ENCODE data around the gene MAP3K9. TPM values are rescaled to one million over a fixed set of nuclear protein-coding genes. Genes with fewer than 3 reads are reported as not detected.

Gene MAP3K9
- total and polyA plus RNA-seq, 3 experiments from 2014 or later, result 1.9 to 4.7 (median 4.0) TPM

DNA sequence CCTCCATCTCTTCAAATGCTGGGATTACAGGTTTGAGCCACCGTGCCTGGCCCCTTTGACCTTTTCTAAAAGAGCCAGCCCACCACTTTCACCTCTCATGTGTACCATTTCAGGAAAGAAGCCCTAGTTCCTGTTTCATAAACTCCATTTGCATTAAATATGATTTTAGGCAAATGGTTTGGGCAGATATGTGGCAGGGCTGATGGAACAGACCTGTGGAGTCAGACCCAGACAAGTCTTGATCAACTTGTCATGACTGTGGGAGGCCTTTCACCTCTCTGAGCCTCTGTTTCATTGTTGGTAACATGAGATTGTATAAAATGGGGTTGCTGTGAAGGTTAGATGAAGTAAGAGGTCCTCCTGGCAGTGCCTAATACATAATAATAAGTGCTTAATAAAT is 5.2 kb upstream of the MAP3K9 start:
- Histone ChIP-seq H3K9me3 (ENCODE audit: low read length) (no peaks in the 10 kb centered on the region), H3K27ac (ENCODE audit: low read depth, low read length) (no peak overlapping the region), H3K27me3 (ENCODE audit: insufficient read depth, low read length, poor library complexity, severe bottlenecking) (no peaks in the 10 kb centered on the region), H3K36me3 (ENCODE audit: insufficient read depth, low read length) (no peaks in the 10 kb centered on the region), H3K4me3 (ENCODE audit: low read length) (no peak overlapping the region), H3K4me1 (ENCODE audit: insufficient read depth, low read length) (peaks cover 17% of the 10 kb centered on the region)
- Mint-ChIP-seq H3K27me3 (no peaks in the 10 kb centered on the region), H3K36me3 (no peaks in the 10 kb centered on the region), H3K4me1 (peaks cover 7 to 14% (median 8%) of the 10 kb centered on the region in 3 donors), H3K9me3 (no peaks in the 10 kb centered on the region), H3K4me3 (no peak overlapping the region), H3K27ac (peak overlapping the region in 1 of 8 donors; percentile 77)
- ChIA-PET POLR2A (no interaction called here), CTCF (interaction anchor here (4.8 kb wide), 1 partner anchor 140 kb away, joined by 56 read pairs; no protein-coding TSS in a partner anchor)
- no peak for DNase-seq

DNA sequence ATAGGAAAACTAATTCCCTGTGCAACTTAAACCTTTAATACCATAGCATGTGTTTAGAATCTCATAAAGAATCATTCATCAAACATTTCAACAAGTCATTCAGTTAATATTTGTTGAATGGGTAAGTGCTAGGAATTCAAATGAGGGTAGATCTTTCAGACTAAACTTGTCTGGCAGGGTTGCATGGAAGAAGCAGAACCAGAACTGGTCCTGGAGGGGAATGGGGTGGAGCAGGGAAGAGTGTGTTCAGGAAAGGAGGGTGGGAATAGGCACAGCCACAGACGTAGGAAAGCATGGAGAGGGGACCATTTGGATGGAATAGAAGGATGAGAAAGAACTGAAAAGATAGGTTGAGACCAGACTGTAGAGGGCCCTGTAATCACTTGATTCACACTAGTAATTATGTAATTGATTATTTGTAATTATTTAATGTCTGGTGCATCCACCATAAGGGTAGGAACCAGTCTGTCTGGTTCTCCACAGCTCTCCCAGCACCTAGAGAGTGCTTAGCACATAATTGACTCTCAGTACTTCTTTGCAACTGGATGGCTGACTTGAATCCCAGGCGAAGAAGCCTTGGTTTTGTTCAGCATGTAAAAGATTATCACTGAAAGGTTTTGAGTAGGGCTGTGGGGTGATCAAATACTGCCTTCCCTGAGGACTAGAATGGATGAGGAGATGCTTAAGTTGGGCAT is 3.0 kb upstream of the MAP3K9 start:
- DNase-seq, result no peak

GRCh38 chr14:70811578-70811977 is 2.3 kb upstream of the MAP3K9 start:
- no peaks in the 10 kb centered on the region for H3K27me3 ChIP-seq (ENCODE audit: insufficient read depth, low read length, poor library complexity, severe bottlenecking)
- CTCF ChIA-PET, result no interaction called here
- DNase-seq, result no peak
- POLR2A ChIA-PET, result no interaction called here
- no peaks in the 10 kb centered on the region for H3K36me3 ChIP-seq (ENCODE audit: insufficient read depth, low read length)
- H3K4me1 ChIP-seq (ENCODE audit: insufficient read depth, low read length), result peaks cover 13% of the 10 kb centered on the region
- H3K4me3 Mint-ChIP-seq, result no peak overlapping the region
- no peak overlapping the region for H3K27ac Mint-ChIP-seq
- no peaks in the 10 kb centered on the region for H3K9me3 ChIP-seq (ENCODE audit: low read length)
- no peak overlapping the region for H3K4me3 ChIP-seq (ENCODE audit: low read length)
- no peaks in the 10 kb centered on the region for H3K9me3 Mint-ChIP-seq
- H3K4me1 Mint-ChIP-seq, result peaks cover 11 to 14% (median 13%) of the 10 kb centered on the region in 3 donors
- no peaks in the 10 kb centered on the region for H3K27me3 Mint-ChIP-seq
- no peak overlapping the region for H3K27ac ChIP-seq (ENCODE audit: low read depth, low read length)
- no peaks in the 10 kb centered on the region for H3K36me3 Mint-ChIP-seq

More for the DNA sequence above, 3.0 kb upstream of the MAP3K9 start:
- Histone ChIP-seq H3K9me3 (ENCODE audit: low read length) (no peaks in the 10 kb centered on the region), H3K4me3 (ENCODE audit: low read length) (no peak overlapping the region), H3K36me3 (ENCODE audit: insufficient read depth, low read length) (no peaks in the 10 kb centered on the region), H3K27ac (ENCODE audit: low read depth, low read length) (no peak overlapping the region), H3K27me3 (ENCODE audit: insufficient read depth, low read length, poor library complexity, severe bottlenecking) (no peaks in the 10 kb centered on the region), H3K4me1 (ENCODE audit: insufficient read depth, low read length) (peaks cover 16% of the 10 kb centered on the region)
- no peak overlapping the region for H3K4me3 Mint-ChIP-seq
- H3K9me3 Mint-ChIP-seq, result no peaks in the 10 kb centered on the region
- H3K27ac Mint-ChIP-seq, result no peak overlapping the region
- no peaks in the 10 kb centered on the region for H3K36me3 Mint-ChIP-seq
- no peaks in the 10 kb centered on the region for H3K27me3 Mint-ChIP-seq
- POLR2A ChIA-PET, result no interaction called here
- H3K4me1 Mint-ChIP-seq, result peaks cover 7 to 12% (median 7%) of the 10 kb centered on the region in 3 donors
- CTCF ChIA-PET, result no interaction called here

- Mint-ChIP-seq H3K4me1 (peaks cover 11 to 14% (median 13%) of the 10 kb centered on the region in 3 donors), H3K36me3 (no peaks in the 10 kb centered on the region), H3K27me3 (no peaks in the 10 kb centered on the region), H3K27ac (no peak overlapping the region), H3K4me3 (no peak overlapping the region), H3K9me3 (no peaks in the 10 kb centered on the region)
- H3K36me3 ChIP-seq (ENCODE audit: insufficient read depth, low read length), result no peaks in the 10 kb centered on the region
- ChIA-PET CTCF (no interaction called here), POLR2A (no interaction called here)
- peaks cover 13% of the 10 kb centered on the region for H3K4me1 ChIP-seq (ENCODE audit: insufficient read depth, low read length)
- H3K9me3 ChIP-seq (ENCODE audit: low read length), result no peaks in the 10 kb centered on the region
- H3K27me3 ChIP-seq (ENCODE audit: insufficient read depth, low read length, poor library complexity, severe bottlenecking), result no peaks in the 10 kb centered on the region
- H3K4me3 ChIP-seq (ENCODE audit: low read length), result no peak overlapping the region
- no peak for DNase-seq
- H3K27ac ChIP-seq (ENCODE audit: low read depth, low read length), result no peak overlapping the region
These were observed 1.7 kb upstream of the MAP3K9 start for GRCh38 chr14:70811050-70811449.

DNA sequence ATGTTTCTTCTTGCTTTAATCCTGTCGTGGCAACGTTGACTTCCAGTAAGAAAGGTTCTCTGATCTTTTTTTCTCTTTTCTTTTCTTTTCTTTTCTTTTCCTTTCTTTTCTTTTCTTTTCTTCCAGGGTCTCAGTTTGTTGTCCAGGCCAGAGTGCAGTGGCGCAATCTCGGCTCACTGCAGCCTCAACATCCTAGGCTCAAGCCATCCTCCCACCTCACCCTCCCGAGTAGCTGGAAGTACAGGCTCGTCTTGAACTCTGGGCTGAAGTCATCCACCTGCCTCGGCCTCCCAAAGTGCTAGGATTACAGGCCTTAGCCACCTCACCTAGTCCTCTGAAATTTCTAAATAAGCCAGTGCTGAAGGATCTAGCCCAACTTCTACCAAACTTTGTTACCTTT is 1.3 kb upstream of the MAP3K9 start:
- H3K27me3 Mint-ChIP-seq, result no peaks in the 10 kb centered on the region
- ChIA-PET POLR2A (no interaction called here), CTCF (interaction anchor here (3.1 kb wide), 1 partner anchor 96 kb away, joined by 16 read pairs; the partner anchor contains the start of gene PCNX1)
- Histone ChIP-seq H3K27me3 (ENCODE audit: insufficient read depth, low read length, poor library complexity, severe bottlenecking) (no peaks in the 10 kb centered on the region), H3K36me3 (ENCODE audit: insufficient read depth, low read length) (no peaks in the 10 kb centered on the region), H3K4me3 (ENCODE audit: low read length) (no peak overlapping the region), H3K9me3 (ENCODE audit: low read length) (no peaks in the 10 kb centered on the region), H3K27ac (ENCODE audit: low read depth, low read length) (no peak overlapping the region), H3K4me1 (ENCODE audit: insufficient read depth, low read length) (peaks cover 13% of the 10 kb centered on the region)
- no peaks in the 10 kb centered on the region for H3K9me3 Mint-ChIP-seq
- peaks cover 11 to 14% (median 13%) of the 10 kb centered on the region in 3 donors for H3K4me1 Mint-ChIP-seq
- no peak overlapping the region for H3K4me3 Mint-ChIP-seq
- H3K27ac Mint-ChIP-seq, result peak overlapping the region in 2 of 8 donors; percentile 48 to 90
- no peaks in the 10 kb centered on the region for H3K36me3 Mint-ChIP-seq
- DNase-seq, result no peak

DNA sequence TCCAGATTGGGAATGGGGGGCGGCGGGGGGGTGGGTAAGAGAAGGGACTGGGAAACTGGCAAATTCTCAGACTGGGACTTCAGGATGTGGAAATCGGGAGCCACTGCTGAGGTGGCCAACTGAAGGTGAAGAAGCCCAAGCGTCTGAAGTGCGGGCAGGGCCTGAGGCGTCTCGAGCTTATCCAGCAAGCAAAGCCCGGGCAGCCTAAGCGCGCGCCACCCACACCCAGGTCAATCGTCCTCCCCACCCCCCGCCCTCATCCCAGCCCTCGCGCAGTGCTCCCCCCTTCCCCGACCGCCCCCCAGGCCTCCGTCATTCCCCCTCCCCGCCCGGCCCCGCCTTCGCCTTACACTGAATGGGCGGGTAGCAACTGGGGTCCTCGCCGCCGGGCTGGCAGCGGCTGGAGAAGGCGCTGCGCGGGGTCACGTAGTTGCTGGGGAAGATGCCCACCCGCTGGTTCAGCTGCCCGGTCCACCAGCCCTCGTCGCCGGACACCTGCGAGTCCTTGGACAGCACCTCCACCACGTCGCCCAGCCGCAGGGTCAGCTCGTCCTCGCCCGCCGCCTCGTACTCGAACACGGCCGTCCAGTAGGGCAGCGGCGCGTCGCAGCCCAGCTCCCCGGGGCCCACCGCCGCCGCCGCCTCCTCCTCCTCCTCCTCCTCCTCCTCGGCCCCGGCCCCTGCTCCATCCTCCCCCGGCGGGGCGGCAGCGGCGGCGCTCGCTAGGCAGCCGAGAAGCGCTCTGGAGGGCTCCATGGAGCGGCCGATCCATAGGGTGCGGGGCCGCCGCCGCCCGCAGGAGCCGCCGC is 693 bp downstream of the MAP3K9 start:
- Histone ChIP-seq H3K27me3 (ENCODE audit: insufficient read depth, low read length, poor library complexity, severe bottlenecking) (no peaks in the 10 kb centered on the region), H3K9me3 (ENCODE audit: low read length) (no peaks in the 10 kb centered on the region), H3K36me3 (ENCODE audit: insufficient read depth, low read length) (no peaks in the 10 kb centered on the region), H3K4me3 (ENCODE audit: low read length) (peak overlapping the region; percentile 56), H3K4me1 (ENCODE audit: insufficient read depth, low read length) (peaks cover 13% of the 10 kb centered on the region), H3K27ac (ENCODE audit: low read depth, low read length) (no peak overlapping the region)
- Mint-ChIP-seq H3K4me3 (peak overlapping the region in 6 of 7 donors; percentile 64 to 88 (median 82)), H3K36me3 (no peaks in the 10 kb centered on the region), H3K9me3 (no peaks in the 10 kb centered on the region), H3K4me1 (peaks cover 14 to 20% (median 14%) of the 10 kb centered on the region in 3 donors), H3K27ac (peak overlapping the region; percentile 4 to 94 (median 82)), H3K27me3 (no peaks in the 10 kb centered on the region)
- peak; percentile 28 to 74 (median 49) for DNase-seq
- ChIA-PET CTCF (interaction anchor here (0.9 to 4.2 kb wide), 7 partner anchors 10 to 169 kb away, joined by 3 to 30 read pairs (median 7); partner anchors contain the start of gene PCNX1), POLR2A (interaction anchor here (0.6 to 1.8 kb wide), 5 partner anchors 9 to 133 kb away, joined by 3 to 11 read pairs (median 5); no protein-coding TSS in a partner anchor)

DNA sequence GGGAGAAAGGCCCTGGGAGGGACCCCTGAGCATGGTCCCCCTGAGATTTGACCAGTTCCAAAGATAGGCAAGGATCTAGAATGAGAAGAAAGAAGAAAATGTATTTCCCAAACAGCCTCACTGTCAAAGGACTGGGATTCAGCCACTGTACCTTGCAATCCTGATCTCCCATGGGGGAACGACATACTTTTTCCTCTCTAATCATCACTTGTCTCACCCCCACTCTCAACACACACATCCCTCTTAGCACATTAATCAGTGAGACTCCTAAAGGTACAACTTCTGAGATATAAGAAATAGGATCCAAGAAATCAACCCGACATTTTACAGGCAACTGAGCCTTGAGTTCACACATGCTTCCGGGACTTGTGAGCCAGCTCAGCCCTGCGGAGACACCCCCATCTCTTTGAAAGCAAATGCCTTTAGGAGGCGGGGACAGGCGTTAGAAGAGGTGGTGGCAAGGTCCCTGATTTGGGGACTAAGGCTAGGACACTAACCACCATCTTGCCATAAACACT is 1.4 kb downstream of the MAP3K9 start:
- H3K27me3 Mint-ChIP-seq, result no peaks in the 10 kb centered on the region
- peak overlapping the region; percentile 56 for H3K4me3 ChIP-seq (ENCODE audit: low read length)

More for the DNA sequence above, 1.4 kb downstream of the MAP3K9 start:
- Histone ChIP-seq H3K36me3 (ENCODE audit: insufficient read depth, low read length) (no peaks in the 10 kb centered on the region), H3K27ac (ENCODE audit: low read depth, low read length) (no peak overlapping the region), H3K9me3 (ENCODE audit: low read length) (no peaks in the 10 kb centered on the region), H3K27me3 (ENCODE audit: insufficient read depth, low read length, poor library complexity, severe bottlenecking) (no peaks in the 10 kb centered on the region), H3K4me1 (ENCODE audit: insufficient read depth, low read length) (peaks cover 13% of the 10 kb centered on the region)
- peak; percentile 43 to 76 (median 50) for DNase-seq
- Mint-ChIP-seq H3K27ac (peak overlapping the region; percentile 4 to 94 (median 78)), H3K4me3 (peak overlapping the region in 6 of 7 donors; percentile 64 to 88 (median 82)), H3K4me1 (peaks cover 14 to 20% (median 14%) of the 10 kb centered on the region in 3 donors), H3K9me3 (no peaks in the 10 kb centered on the region), H3K36me3 (no peaks in the 10 kb centered on the region)
- ChIA-PET CTCF (interaction anchor here (1.5 to 4.2 kb wide), 4 partner anchors 10 to 170 kb away, joined by 4 to 30 read pairs (median 12); partner anchors contain the start of gene PCNX1), POLR2A (interaction anchor here (0.6 kb wide), 1 partner anchor 64 kb away, joined by 3 read pairs; no protein-coding TSS in a partner anchor)
